ENCODE measurements around the gene PLEKHA1. TPM values are rescaled to one million over a fixed set of nuclear protein-coding genes. Genes with fewer than 3 reads are reported as not detected.

PLEKHA1 gene
- total RNA-seq, 2 donors from 2014 or later = 24.2 to 35.2 TPM

DNA sequence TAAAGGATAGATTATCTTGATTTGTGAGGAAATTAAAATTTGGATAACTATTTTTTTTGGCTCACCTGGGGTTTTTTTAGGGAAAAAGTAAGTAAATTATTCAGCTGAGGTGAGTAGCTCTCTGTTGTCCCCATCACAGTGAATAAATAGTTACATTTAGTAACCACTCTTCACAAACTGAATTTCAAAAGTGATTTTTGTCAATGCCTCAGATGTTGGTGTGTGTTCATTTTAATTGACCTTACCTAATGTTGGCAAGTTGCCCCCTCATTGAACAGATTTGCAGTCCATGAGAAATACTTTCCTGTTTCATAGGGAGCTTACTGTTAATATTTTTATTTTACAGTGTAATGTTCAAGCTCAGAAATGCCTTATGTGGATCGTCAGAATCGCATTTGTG lies 18.3 kb downstream of the PLEKHA1 start:
- Histone ChIP-seq H3K27ac (no peak overlapping the region), H3K4me1 (replicated peaks) (no peaks in the 10 kb centered on the region), H3K4me3 (no peak overlapping the region), H3K36me3 (no peaks in the 10 kb centered on the region), H3K27me3 (replicated peaks; ENCODE audit: insufficient read depth) (no peaks in the 10 kb centered on the region), H3K9me3 (no peaks in the 10 kb centered on the region)
- WGBS = 85% methylated on average over 2 of the region's 2 CpGs
- intact Hi-C loops (cut with DNase I) = no loop called here
- no peak for DNase-seq (ENCODE audit: low spot score)
- no peak for TF ChIP-seq POLR2AphosphoS5 (IDR thresholded peaks at IDR 0.05)
- TF ChIP-seq POLR2A (IDR thresholded peaks at IDR 0.05) = no peak
- TF ChIP-seq, protein P1, sequence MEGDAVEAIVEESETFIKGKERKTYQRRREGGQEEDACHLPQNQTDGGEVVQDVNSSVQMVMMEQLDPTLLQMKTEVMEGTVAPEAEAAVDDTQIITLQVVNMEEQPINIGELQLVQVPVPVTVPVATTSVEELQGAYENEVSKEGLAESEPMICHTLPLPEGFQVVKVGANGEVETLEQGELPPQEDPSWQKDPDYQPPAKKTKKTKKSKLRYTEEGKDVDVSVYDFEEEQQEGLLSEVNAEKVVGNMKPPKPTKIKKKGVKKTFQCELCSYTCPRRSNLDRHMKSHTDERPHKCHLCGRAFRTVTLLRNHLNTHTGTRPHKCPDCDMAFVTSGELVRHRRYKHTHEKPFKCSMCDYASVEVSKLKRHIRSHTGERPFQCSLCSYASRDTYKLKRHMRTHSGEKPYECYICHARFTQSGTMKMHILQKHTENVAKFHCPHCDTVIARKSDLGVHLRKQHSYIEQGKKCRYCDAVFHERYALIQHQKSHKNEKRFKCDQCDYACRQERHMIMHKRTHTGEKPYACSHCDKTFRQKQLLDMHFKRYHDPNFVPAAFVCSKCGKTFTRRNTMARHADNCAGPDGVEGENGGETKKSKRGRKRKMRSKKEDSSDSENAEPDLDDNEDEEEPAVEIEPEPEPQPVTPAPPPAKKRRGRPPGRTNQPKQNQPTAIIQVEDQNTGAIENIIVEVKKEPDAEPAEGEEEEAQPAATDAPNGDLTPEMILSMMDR (IDR thresholded peaks at IDR 0.05) = no peak

DNA sequence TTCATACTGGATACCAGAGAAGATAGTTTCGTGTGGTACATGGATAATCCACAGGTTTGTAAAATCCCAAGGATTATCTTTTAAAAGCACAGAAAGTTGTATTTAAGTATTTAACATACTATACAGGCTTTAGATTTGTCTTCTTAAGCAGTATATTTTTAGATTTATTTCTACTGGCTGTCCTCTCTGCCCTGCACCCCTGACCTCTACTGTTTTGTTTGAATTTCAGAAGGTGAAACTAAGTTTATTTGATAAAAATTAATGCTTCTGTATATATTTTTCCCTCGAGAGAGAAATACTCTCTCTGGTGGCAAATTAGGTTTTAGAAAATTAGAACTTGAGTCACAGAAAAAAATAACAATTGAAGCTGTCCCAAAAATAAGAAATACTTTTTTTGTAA lies 18.8 kb downstream of the PLEKHA1 start:
- WGBS = 79% methylated on average over 2 of the region's 2 CpGs
- Histone ChIP-seq H3K4me3 (no peak overlapping the region), H3K27me3 (replicated peaks; ENCODE audit: insufficient read depth) (no peaks in the 10 kb centered on the region), H3K27ac (no peak overlapping the region), H3K9me3 (no peaks in the 10 kb centered on the region), H3K36me3 (no peaks in the 10 kb centered on the region), H3K4me1 (replicated peaks) (no peaks in the 10 kb centered on the region)
- intact Hi-C loops (cut with DNase I) = no loop called here
- TF ChIP-seq POLR2AphosphoS5 (IDR thresholded peaks at IDR 0.05) (no peak), POLR2A (IDR thresholded peaks at IDR 0.05) (no peak)
- TF ChIP-seq, protein P1 (IDR thresholded peaks at IDR 0.05) = no peak
- no peak for DNase-seq (ENCODE audit: low spot score)

DNA sequence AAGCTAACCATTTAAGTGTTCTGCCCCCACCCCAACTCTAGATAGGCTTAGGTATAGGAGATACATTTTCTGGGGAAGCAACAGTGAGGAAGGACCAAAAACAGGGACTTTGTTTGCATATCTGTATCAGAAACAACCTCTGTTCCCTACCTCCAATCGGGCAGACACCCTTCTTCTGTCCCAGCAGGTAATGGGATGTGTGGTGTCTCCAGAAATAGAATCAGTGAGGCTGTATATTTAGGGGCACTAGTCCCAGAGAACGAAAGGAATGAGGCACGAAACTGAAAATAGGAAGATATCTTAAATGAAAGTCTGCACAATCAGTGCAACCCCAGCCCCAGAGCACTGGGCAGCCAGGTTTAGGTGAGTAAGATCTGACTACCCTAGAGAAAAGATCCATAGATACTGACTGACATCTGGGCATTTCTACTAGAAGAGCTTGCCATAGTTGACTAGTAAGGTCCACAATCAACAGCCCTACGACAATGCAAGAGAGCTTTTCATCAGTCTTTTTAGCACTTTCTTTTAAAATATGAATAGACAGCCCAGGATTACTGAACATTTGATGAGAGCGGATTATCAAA lies 28.1 kb downstream of the PLEKHA1 start:
- DNase-seq (ENCODE audit: low spot score) = no peak
- H3K27ac ChIP-seq = no peak overlapping the region
- H3K27me3 ChIP-seq (replicated peaks; ENCODE audit: insufficient read depth) = no peaks in the 10 kb centered on the region
- H3K9me3 ChIP-seq = no peaks in the 10 kb centered on the region
- WGBS = 90% methylated on average over 5 of the region's 5 CpGs
- no peak for TF ChIP-seq POLR2A (IDR thresholded peaks at IDR 0.05)
- TF ChIP-seq, protein P1 (IDR thresholded peaks at IDR 0.05) = no peak
- TF ChIP-seq POLR2AphosphoS5 (IDR thresholded peaks at IDR 0.05) = no peak
- intact Hi-C loops (cut with DNase I) = no loop called here
- no peak overlapping the region for H3K4me3 ChIP-seq
- no peaks in the 10 kb centered on the region for H3K4me1 ChIP-seq (replicated peaks)
- H3K36me3 ChIP-seq = no peaks in the 10 kb centered on the region

DNA sequence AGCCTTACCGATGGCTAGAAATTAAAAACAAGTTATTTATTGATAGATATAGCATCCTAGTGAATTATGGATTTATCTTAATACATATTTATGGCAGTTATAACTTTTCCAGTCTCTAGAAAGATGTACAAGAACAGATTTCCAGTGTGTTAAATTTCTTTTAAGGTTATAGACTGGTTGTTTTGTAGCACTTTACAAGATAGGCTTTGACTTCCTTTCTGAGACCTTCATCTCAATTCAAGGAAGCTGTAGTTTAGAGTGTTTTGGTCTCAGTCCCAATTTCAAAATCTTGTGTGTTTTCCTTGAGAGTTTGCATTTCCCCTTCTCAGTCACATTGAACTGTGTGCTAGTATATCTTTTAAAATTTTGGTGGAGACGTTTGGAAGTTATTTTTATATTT lies 30.1 kb downstream of the PLEKHA1 start:
- no peak for DNase-seq (ENCODE audit: low spot score)
- Histone ChIP-seq H3K27ac (no peak overlapping the region), H3K9me3 (no peaks in the 10 kb centered on the region), H3K36me3 (no peaks in the 10 kb centered on the region), H3K27me3 (replicated peaks; ENCODE audit: insufficient read depth) (no peaks in the 10 kb centered on the region), H3K4me1 (replicated peaks) (no peaks in the 10 kb centered on the region), H3K4me3 (no peak overlapping the region)
- intact Hi-C loops (cut with DNase I) = no loop called here
- TF ChIP-seq, protein P1 (IDR thresholded peaks at IDR 0.05) = no peak
- WGBS = 79% methylated on average over 2 of the region's 2 CpGs

DNA sequence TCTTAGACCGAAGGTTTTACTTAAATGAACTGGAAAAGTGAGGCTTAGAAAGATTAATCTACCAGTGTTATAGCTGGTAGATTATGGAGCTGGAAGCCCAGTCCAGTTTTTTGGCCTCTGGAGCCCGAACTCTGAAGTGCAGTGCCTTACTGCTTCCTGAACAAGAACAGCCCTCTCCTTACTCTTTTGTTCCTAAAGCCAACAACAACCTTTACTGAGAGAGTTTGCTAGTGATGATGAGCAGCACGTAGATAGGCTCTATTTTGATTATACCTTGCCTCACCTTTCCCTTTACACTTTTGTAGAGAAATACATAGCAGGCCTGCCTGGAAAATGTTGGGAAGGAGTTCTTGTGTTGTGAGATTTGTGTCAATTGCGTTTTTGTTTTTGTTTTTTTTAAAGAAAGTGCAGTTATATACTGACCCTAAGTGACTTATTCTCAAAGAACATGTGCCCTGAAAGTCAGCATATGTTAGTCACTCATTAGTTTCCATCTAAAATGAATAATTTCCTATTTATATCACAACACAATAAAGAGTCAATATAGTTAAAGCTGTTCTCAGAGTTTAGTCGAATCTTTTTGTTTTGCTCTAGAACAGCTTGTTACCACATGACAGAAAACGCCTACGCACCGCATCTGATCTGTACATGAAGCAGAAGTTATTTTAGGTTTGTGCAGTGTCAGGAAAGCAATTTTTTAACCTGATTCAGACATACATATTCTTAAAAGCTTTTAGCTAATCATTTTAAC lies 33.0 kb downstream of the PLEKHA1 start:
- WGBS = 61% methylated on average over 8 of the region's 8 CpGs
- Histone ChIP-seq H3K4me1 (replicated peaks) (no peaks in the 10 kb centered on the region), H3K27me3 (replicated peaks; ENCODE audit: insufficient read depth) (no peaks in the 10 kb centered on the region), H3K4me3 (no peak overlapping the region), H3K9me3 (no peaks in the 10 kb centered on the region), H3K27ac (no peak overlapping the region), H3K36me3 (no peaks in the 10 kb centered on the region)
- intact Hi-C loops (cut with DNase I) = no loop called here
- TF ChIP-seq POLR2A (IDR thresholded peaks at IDR 0.05) (no peak), POLR2AphosphoS5 (IDR thresholded peaks at IDR 0.05) (no peak)
- TF ChIP-seq, protein P1 (IDR thresholded peaks at IDR 0.05) = no peak
- DNase-seq (ENCODE audit: low spot score) = no peak

Measured in prostate gland (tissue), 2 donors.